AG04449 (cell line): ENCODE results near the gene REG4.

ENCODE experiments used
- CTCF ChIA-PET: fragments of 350-600 bp; formaldehyde crosslinking; extraction: SDS; loops from one replicate; lab custom pipeline; 2021; ENCODE audit warnings: antibody characterized with exemption; lab: Yijun Ruan, JAX
- POLR2A ChIA-PET: fragments of 400-600, 350-600 bp; formaldehyde crosslinking; extraction: SDS; loops from one replicate; lab custom pipeline; 2020; ENCODE audit warnings: antibody characterized with exemption, inconsistent platforms; lab: Yijun Ruan, JAX
- DNase-seq: peaks from one replicate; pipeline ENCODE4 v3.0.0-alpha.2; 2010; ENCODE audit warnings: low read depth, low spot score
- H3K4me3 ChIP-seq: 2 replicates; pipeline ENCODE4 v1.5.1; 2011; ENCODE audit warnings: low read depth, mild to moderate bottlenecking, control low read depth, low read length
- CTCF ChIP-seq: IDR thresholded peaks from one replicate; pipeline ENCODE4 v1.5.1; 2011; ENCODE audit warnings: mild to moderate bottlenecking, moderate library complexity, low read length, control low read depth, inconsistent platforms; ENCODE audit not compliant: insufficient read depth; ENCODE audit errors: missing control alignments

REG4 gene

GRCh38 chr1:119778886-119779560, 32.2 kb downstream of the REG4 start:
- ChIA-PET CTCF (interaction anchor here (1.2 to 1.7 kb wide), 4 partner anchors 30 to 107 kb away, joined by 3 to 12 read pairs (median 6); no protein-coding TSS in a partner anchor), POLR2A (interaction anchor here (0.6 kb wide), 1 partner anchor 46 kb away, joined by 4 read pairs; no protein-coding TSS in a partner anchor)
- TF ChIP-seq CTCF = no peak
- H3K4me3 ChIP-seq = no peak overlapping the region
- DNase-seq = no peak

- ChIA-PET CTCF (interaction anchor here (1.5 kb wide), 1 partner anchor 31 kb away, joined by 6 read pairs; no protein-coding TSS in a partner anchor), POLR2A (no interaction called here)
- no peak overlapping the region for H3K4me3 ChIP-seq
- TF ChIP-seq CTCF = no peak
- DNase-seq = no peak
These were observed 32.9 kb downstream of the REG4 start for GRCh38 chr1:119778359-119778758.

GRCh38 chr1:119774746-119775490, 36.3 kb downstream of the REG4 start:
- ChIA-PET POLR2A (no interaction called here), CTCF (interaction anchor here (1.2 to 1.9 kb wide), 2 partner anchors 31 to 34 kb away, joined by 3 to 7 read pairs; no protein-coding TSS in a partner anchor)
- H3K4me3 ChIP-seq = no peak overlapping the region
- TF ChIP-seq CTCF = no peak
- DNase-seq = no peak

GRCh38 chr1:119773711-119774241, 37.5 kb downstream of the REG4 start:
- CTCF ChIA-PET = interaction anchor here (1.2 to 1.9 kb wide), 2 partner anchors 30 to 35 kb away, joined by 3 to 7 read pairs; no protein-coding TSS in a partner anchor
- no peak for TF ChIP-seq CTCF
- no peak overlapping the region for H3K4me3 ChIP-seq
- POLR2A ChIA-PET = no interaction called here
- peak; percentile 36 for DNase-seq

- no peak for DNase-seq
- H3K4me3 ChIP-seq = no peak overlapping the region
- ChIA-PET CTCF (interaction anchor here (1.5 kb wide), 1 partner anchor 37 kb away, joined by 5 read pairs; no protein-coding TSS in a partner anchor), POLR2A (no interaction called here)
- no peak for TF ChIP-seq CTCF
These were observed 39.0 kb downstream of the REG4 start for GRCh38 chr1:119772298-119772697.
